HG03159 (cell line): ENCODE results near the gene NPLOC4.

ENCODE experiments used
- ATAC-seq: cut with Tn5 transposase; IDR thresholded peaks from one replicate; pipeline ENCODE4 v1.9.1; 2021; ENCODE audit warnings: mild to moderate bottlenecking, moderate library complexity; ENCODE audit not compliant: unreplicated experiment

NPLOC4 gene

DNA sequence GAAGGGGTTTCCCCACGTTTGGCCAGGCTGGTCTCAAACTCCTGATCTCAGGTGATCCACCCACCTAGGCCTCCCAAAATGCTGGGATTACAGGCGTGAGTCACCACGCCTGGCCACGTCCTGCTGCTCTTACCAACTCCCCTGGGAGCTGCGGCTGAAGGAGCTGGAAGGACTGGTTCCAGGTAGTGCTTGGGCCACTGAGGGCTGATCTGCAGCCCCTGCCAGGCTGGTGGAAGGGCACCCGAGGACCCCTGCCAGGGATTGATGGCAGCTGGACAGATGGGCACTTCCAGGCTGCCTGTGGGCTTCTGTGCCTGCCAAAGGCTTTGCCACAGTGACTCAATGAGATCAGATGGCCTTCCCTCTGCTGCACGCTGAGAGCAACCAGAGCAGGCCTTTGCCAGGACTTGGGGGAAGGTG lies 27.1 kb upstream of the NPLOC4 start:
- ATAC-seq = no peak

DNA sequence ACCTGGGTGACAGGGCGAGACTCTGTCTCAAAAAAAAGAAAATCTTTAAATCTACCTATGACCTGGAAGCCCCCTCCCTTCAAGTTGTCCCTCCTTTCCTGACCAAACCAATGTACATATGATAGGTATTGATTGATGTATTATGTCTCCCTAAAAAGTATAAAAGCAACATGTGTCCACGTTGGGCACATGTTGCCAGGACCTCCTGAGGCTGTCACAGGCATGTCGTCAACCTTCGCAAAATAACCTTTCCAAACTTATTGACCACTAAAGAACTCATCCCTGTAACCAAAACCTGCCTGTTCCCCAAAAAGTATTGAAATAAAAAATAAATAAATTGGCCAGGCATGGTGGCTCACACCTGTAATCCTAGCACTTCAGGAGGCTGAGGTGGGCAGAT lies 25.1 kb upstream of the NPLOC4 start:
- ATAC-seq = no peak

DNA sequence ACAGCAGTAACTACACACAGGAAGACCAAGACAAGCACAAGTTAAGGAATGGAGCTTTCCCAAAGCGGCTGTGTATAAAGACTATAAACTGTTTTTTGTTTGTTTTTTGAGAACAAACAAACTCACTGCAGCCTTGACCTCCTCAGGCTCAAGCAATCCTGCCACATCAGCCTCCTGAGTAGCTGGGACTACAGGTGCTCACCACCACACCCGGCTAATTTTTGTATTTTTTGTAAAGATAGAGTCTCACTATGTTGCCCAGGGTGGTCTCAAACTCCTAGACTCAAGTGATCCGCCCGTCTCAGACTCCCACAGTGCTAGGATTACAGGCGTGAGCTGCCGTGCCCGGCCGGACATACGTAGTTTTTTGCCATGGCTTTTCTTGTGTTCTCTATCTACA lies 23.5 kb upstream of the NPLOC4 start:
- no peak for ATAC-seq

DNA sequence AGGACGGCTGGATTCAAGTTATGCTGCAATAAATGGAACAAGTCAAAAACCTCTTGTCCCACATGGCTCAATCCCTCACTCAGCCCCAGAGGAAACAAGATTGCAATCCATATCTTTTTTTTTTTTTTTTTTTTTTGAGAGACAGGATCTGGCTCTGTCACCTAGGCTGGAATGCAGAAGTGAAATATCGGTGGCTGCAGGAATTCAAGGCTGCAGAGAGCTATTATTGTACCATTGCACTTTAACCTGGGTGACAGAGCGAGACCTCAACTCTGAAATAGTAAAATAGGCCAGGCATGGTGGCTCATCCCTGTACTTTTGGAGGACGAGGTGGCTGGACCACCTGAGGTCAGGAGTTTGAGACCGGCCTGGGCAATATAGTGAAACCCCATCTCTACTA lies 22.1 kb upstream of the NPLOC4 start:
- no peak for ATAC-seq

DNA sequence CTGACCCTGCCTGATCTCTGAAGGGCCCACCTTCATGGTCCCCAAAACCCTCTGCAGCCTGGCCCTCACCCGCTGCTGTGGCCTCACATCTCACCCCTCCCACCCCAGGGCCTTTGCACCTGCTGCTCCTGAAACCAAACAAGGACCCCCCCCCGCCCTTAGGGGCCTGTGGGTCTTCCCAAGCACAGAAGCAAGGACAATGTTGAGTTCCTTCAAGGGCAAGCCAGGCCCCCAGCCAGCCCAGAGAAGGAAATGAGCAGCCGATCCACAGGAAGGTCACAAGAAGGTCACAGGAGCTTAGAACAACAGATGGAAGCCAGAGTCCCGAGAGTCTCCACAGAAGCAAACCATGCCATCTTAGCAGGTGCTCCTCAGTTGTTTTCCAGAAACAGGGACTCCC lies 19.9 kb upstream of the NPLOC4 start:
- no peak for ATAC-seq

DNA sequence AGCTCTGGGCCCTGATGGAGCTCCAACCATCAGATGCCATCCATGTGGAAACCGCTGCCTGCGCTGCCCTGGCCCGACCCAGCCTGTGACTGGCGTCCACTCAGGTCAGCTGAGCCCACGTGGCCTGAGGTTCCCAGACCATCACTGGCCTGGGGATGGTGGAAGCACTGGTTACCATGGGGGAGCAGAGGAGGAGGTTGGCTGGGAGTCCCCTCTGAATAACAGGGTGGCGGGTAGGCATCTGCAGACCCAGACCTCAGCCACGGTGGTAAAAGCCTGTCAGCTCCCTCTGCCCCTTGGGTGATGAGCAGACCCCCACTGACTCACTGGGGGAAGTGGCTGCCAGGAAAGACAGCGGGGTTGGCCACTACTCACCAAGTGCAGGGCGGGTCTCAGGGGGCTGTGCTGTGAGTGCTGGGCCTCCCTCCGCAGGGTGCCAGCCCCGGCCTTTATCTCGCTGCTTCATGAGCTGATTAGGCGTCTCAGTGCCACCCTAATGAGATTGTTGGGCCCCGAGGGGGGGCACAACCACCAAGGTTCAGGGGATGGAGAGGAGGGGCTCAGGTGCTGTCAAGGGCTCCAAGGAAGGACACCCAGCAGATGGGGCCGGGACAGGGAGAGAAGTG lies 19.3 kb upstream of the NPLOC4 start, which contains the start of gene PDE6G:
Gene PDE6G (minus strand): TSS at position 425 of the 626 bp plus-strand sequence. CDS start 3,237 bp downstream, outside the sequence.
- no peak for ATAC-seq

DNA sequence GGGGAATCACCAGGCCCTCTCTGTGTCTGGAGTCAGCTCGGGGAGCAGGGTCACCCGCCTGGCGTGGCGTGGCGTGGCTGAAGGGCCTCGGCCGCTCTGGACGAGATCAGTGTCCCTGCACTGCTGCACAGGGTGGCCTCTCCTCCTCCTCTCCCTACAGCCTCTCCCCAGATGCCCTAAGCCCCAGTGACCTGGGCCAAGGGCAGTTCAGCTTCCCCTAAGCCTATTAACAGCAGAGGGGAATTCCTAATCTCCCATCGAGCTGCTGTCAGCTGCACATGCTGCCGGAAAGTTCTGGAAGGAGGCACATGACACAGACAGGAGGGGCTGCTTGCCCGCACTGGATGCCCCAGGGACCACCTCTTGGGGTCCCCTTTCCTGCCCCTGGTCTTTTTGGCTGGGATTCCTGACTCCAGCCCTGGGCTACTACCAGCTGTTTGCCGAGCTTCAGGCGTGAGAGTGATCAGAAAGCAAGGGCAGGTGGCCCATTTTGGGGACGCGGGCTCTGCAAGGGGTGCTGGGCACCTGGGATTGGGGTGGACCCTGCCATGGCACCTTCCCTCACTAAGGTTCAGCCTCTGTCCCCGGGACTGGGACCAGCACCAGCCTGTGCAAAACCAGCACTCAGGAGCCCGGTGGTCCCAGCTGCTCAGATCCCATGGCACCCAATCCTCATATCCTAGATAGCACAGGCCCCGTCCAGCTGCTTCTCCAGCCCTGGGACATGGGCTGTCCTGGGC lies 18.6 kb upstream of the NPLOC4 start:
- no peak for ATAC-seq

DNA sequence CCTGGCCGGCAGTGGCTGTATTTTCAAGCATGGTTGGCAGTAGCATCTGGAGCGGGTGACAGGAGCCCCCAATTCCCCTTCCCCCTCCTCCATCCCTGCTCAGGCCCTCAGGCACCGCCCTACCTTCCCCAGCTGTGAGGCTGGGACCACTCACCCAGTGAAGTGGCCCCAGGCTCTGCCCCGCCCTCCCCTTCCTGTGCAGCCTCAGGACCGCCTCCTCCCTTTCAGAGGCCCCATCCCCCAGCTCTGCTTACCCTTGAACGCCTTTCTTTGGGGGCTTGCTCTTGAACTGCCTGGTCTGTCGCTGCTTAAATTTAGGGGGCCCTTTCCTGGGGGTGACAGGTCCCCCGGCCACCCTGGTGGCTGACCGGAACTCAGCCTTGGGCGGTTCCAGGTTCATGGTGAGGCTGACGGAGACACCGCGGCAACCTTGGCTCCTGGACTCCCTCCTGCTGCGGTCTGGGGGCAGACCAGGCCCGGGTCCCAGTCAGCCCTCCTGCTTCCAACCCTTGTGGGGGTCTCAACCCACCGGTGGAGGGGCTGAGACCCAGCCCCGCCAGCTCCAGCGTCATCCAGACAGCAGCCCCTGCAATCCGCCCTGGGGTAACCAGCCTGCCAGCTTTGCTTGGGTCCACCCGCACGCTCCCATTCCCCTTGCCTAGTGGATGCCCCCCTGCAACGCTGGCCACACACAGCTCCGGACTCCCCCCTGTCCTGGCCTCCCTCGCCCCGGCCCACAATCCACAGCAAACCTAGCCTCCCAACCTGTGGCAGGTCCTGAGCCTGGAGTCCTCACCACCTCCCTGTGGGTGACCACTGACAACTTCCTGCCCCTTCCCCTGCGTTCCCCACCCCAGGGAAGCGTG lies 16.2 kb upstream of the NPLOC4 start:
- ATAC-seq = no peak

DNA sequence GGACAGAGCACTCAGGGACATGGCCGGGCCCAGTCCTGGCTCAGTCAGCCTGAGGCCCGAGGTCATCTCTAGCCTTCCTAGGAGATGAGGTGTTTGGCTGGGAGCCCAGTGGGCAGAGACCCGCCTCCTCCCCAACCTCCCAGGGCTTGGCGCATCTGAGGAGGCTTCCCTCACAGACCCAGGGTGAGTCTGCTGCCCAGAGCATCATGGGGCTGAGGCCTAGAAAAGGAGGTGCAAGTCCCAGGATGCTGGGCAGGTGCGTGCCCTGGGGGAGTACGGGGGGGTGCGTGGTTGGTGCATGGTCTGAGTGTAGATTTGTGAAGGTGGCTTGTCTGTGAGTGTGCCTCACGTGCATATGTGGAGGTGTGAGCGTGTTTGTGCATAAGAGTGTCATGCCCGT lies 14.8 kb upstream of the NPLOC4 start:
- ATAC-seq = no peak

DNA sequence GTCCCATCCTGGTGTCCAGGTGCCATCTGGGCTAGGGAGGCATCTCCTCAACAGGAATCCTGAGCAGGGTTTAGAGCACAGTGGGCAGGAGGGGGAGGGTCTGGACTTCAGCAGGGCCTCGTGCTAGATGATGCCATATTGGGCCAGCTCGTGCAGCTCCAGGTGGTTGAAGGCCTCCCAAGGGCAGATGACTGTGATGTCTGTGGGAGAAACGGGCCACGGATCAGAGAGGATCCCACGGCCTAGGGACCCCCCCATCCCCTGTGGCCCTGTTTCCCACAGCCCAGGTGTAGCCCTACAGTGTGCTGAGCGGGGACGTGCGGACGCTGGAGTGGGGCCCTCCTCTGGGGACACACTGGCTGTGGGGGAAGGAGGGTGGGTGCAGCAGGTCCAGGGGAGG lies 14.0 kb upstream of the NPLOC4 start:
- ATAC-seq = no peak

DNA sequence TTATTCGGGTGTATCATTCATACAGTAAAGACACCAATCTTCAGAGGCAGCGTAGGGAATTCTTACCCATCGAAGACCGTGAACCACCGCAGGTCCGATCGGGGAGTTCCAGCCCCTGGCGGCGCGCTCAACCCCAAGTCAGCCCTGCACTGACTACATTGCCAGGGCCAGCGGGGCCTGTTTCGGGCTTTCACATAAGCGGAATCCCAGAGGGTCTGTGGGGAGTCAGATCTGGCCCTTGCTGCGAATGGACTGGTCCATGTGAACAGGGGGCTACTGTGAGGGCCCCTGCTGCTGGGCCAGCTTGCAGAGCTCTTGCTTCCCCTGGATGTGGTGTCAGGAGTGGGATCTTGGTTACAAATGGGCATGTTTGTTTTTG lies 11.8 kb upstream of the NPLOC4 start:
- no peak for ATAC-seq

DNA sequence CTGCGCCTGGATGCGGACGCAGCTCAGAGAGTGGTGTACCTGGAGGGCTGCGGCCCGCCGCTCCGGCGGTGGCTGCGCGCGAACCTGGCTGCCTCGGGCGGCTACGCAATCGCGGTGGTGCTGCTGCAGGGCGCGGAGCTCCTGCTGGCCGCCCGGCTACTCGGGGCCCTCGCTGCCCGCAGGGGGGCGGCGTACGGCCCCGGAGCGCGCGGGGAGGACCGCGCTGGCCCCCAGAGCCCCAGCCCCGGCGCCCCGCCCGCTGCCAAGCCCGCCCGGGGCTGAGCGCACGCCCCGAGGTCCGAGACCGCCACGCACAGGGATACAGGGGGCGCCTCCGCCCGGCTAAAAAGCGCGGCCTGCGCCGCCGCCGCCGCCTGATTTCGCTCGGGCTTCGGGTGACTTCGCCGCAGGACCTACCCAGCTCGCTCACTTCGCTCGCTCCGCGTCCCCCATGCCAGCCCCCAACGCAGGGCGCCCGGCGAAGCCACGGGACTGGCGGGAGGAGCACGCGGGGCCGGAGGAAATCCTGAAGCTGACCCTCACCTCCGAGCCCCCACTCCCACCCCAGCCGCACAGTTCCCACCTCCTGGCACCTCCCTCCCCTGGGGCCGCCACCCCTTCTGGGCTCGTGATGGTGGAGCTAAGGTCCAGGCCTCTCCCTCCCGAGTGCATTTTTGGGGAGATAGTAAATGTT lies 11.2 kb upstream of the NPLOC4 start:
- no peak for ATAC-seq

DNA sequence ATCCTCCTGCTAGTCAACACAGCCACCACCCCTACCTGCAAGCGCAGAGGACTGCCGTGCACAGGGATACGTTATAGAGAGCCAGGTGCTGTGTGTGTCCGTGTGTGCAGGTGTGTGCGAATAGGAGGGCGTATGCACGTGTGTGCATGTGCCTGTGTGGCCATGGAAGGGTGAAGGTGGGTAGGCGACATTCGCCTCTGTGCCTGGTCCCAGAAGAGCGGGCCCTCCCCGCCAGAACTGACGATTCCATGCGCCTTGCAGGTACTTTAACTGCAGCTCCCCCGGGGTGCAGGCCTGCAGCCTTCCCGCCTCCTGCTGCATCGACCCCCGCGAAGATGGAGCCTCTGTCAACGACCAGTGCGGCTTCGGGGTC lies 10.7 kb upstream of the NPLOC4 start:
- no peak for ATAC-seq

DNA sequence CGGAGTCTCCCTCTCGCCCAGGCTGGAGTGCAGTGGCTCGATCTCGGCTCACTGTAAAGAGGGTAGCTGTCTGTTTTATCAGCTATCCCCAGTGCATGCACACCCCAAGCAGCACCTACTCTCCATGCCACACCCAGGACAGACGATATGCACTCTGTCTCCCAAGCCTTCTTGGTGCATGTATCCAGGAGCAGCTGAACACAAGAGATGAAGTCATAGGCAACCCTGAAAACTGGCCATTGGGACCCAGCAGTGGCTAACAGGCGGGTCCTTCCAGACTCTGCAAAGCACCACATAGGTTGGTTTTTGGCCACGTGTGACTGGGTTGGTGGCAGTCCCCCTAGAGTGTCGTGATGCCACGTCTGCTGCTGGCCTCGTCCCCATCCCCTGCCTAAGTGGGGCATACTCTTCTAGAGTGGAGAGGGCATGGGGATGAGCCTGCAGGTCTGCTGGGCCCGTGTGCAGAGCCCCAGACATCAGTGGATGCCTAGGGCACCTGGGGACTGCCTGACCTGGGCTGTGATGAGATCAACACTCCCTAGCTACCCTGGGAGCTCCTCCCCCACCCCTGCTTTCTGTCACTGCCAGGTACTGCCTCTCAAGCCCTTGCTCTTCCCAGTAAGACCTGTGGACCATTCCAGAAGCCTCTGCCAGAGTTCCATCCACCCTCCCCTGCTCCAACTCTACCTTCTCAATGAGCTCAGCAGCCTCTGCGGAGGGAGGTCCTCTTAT lies 10.1 kb upstream of the NPLOC4 start:
- ATAC-seq = no peak

DNA sequence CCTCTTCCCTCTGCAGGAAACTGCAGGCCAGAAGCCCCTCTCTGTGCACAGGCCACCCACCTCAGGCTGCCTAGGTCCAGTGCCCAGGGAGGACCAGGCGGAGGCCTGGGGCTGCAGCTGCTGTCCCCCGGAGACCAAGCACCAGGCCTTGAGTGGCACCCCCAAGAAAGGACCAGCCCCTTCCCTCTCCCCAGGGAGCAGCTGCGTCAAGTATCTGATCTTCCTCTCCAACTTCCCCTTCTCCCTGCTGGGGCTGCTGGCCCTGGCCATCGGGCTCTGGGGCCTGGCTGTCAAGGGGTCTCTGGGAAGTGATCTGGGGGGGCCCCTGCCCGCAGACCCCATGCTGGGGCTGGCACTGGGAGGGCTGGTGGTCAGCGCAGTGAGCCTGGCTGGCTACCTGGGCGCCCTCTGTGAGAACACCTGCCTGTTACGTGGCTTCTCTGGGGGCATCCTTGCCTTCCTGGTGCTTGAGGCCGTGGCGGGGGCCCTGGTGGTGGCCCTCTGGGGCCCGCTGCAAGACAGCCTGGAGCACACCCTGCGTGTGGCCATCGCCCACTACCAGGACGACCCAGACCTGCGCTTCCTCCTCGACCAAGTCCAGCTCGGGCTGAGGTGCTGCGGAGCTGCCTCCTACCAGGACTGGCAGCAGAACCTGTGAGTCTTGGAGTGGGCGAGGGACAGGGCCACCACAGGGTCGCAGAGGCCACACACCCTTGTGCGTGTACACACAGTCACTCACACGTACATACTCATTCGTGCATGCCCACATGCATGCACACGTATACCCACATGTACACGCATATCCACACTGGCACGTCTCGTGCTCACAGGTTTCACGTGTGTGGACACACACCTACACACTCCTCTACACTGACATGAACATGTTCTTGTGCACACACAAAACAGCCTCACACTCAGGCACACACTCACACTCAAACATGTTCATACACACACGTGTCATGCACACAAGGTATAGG lies 8.4 kb upstream of the NPLOC4 start:
- ATAC-seq = no peak

DNA sequence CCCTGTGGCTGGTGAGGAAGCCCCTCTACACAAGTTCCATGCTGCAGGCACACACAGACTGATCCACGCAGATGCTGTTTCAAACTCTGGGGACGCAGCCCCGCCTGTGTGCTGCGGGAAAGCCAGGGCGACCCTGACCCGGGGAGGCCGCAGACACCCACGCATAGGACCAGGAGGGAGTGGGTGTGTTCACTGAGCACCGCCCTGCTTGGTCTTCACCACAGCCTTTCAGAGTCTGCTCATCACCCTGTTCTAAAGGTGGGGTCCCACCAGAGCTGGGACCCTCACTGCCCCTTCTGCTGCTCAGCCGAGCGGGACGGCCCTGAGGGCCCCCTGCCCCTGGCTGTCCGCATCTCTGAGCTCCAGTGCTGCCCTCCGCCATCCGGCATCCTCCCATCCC lies 7.6 kb upstream of the NPLOC4 start:
- no peak for ATAC-seq

DNA sequence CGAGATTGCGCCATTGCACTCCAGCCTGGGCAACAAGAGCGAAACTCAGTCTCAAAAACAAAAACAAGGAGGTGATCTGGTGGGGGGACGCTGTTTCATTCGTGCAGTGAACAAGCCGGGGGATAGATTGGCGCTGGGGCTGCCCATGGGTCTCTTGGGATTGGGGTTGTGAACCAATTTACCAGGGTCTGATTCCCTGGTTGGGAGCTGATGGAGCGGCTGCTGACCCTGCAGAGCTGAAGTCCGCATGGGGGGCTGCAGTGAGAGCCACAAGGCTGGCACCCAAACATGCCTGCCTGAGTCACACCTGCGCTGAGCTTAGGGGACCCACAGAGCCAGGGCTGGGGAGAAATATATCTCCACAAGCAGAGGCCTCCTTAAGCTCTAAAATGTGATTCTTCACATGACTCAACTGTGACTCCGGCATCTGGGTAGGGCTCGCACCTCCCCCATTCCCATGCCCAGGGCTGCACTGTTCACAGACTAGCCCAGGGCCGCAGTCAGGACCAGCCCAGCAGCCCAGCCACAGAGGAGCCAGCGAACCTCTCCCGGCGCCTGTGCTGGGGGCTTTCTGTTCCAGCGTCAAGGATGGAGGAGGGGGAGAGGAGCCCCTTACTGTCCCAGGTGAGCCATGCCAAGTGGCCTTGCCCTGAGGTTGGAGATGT lies 5.0 kb upstream of the NPLOC4 start:
- ATAC-seq = no peak

DNA sequence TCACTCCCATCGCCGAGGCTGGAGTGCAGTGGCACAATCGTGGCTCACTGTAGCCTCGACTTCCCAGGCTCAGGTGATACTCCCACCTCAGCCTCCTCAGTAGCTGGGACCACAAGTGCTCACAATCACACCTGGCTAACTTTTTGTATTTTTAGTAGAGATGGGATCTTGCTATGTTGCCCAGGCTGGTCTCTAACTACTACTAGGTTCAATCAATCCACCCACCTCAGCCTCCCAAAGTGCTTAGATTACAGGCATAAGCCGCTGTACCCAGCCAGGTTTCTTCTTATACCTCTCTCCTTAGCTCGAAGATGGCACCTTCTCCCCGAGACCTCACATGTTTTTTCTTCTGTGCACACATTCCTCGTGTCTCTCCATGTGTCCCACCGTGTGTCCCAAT lies 3.1 kb upstream of the NPLOC4 start:
- no peak for ATAC-seq

DNA sequence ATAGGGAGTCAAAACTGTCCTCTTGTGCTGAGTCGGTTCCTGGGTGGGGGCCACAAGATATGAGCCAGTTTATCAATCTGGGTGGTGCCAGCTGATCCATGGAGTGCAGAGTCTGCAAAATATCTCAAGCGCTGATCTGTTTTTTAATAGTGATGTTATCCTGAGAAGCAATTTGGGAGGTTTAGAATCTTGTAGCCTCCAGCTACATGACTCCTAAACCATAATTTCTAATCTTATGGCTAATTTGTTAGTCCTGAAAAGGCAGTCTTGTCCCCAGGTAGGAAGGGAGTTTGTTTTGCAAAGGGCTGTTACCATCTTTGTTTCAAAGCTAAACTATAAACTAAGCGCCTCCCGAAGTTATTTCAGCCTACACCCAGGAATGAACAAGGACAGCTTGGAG lies 1.8 kb upstream of the NPLOC4 start:
- ATAC-seq = no peak
